GM19099 (cell line): Measurements from ENCODE around the gene RAPGEF4.

Source experiments
- POLR2A ChIP-seq: IDR thresholded peaks from 3 replicates; pipeline ENCODE4 v1.6.1; 2011; ENCODE audit warnings: low read depth; ENCODE audit not compliant: insufficient read length; ENCODE audit errors: extremely low read depth

The RAPGEF4 gene

DNA sequence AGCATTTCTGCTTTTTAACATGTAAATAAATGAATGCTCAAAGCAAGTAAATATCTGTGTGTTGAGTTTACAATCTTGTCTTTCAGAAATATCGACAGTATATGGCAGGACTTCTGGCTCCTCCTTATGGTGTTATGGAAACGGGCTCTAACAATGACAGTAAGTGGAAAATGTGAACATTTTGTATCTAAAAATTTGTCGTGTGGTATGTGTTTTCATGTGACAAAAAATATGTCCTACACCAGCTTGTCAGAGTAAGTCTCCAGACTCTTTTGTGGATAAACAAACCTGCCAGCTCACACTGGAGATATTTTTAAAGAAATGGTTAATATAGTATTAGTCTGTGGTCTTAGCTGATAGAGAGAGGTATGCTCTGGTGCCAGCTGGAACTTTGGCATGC lies 182.1 kb downstream of the RAPGEF4 start:
- TF ChIP-seq POLR2A: no peak

DNA sequence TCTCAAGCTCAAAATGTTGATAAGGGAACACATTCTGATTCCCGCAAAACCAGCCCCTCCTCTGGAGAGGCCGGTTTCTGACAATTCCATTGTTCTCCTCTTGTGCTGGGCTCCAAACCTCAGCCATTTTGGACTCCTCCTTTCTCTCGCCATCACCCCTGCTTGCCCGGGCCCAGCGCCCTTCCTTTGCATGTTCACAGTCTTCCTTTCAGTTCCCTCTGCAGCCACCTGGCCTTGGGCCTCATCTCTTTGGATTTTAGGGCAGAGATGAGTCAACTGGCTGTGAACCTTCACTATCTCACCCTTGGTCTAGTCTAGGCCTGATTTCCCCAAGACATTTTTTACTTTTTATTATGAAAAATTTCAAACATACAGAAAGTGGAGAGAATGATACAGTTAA lies 184.1 kb downstream of the RAPGEF4 start:
- TF ChIP-seq POLR2A: no peak

DNA sequence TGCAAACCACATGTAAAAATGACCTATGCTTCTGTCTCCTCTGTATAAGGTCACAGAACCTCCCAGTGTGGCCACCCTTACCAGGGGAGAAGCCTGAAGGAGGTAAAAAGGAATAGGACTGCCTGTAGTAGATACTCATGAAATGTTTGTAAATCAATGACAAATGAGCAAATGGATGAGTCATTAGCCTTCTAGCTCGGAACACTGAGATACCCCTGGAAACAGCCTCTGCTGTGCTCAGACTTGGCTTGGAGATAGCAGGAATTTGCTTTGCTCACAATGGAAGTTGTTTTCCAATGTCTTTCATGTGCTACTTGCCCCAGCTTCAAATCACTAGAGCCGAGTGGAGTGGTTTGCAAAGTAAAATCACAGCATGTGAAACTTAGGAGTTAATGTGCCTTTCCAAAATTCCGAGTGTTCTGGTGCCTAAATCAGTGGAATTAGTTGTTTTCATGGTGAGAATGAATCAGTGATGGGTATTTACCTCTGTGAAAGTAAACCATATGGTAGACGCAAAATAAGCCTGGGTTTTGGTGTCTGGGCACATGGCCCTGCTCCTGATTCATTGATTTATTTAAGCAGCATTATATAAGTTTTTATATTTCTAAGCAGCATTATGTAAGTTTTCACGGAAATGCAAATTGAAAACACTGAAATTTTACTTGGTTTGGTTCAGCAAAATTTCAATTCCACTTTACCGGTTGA lies 186.0 kb downstream of the RAPGEF4 start:
- no peak for TF ChIP-seq POLR2A

DNA sequence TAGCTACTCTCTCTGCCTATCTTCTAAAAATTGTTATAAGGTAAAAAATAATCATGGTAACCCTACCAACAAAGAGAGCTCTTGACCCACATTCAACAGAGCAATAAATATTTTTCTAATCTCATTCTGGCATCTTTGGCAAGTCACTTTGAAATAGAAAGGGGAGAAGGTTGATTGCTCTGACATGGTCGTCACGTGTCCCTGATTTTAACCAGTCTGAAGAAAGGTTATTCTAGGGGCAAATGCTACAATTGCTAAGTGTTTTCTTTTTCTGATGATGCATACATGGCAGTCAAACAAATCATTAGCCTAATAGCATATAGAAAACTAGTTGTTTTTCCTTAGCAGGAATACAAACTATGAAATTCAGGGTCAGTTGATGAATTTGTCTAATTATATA lies 186.7 kb downstream of the RAPGEF4 start:
- no peak for TF ChIP-seq POLR2A

DNA sequence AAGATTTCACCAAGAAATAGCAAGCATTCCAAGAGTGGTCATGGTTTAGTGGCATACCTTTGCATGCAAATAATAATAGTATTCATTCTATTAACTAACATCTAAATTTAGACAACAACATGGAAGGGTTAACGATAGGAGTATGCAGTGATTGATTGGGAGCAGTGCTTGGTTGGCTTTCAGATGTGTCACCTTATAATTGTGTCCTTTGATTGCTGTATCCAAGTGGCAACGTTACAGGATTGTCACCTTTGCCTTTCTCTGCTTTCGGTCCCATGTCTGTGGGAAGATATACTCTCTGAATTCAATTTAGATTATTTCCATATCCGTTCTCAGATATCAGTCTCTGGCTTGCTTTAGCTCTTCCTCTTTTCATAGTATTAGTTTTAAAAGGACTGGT lies 187.2 kb downstream of the RAPGEF4 start:
- no peak for TF ChIP-seq POLR2A

DNA sequence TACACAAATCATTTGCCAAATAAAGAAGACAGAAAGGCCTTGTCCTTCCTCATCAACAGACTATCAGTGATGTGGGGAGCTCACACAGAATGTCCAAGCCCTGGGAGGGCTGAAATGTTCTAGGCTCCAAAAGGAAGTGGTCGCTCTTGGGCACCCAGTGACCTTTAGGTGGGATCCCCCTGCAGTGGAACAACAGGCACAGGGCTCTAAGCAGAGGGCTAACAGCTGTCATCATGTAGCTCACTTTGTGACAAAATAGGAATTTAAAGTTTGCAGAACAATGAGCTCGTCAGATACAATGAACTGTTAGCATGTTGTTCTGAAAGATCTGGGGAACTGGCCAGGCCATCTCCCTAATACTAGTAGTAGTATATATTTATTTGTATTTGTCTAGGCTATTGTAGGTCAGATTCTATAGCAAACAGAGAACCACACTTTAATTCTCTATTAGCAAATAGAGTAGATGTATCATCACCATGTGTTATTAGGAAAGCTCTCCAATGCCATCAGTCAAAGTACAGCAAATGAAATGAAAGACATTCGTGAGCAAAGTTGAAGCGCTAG lies 188.5 kb downstream of the RAPGEF4 start:
- TF ChIP-seq POLR2A: no peak

DNA sequence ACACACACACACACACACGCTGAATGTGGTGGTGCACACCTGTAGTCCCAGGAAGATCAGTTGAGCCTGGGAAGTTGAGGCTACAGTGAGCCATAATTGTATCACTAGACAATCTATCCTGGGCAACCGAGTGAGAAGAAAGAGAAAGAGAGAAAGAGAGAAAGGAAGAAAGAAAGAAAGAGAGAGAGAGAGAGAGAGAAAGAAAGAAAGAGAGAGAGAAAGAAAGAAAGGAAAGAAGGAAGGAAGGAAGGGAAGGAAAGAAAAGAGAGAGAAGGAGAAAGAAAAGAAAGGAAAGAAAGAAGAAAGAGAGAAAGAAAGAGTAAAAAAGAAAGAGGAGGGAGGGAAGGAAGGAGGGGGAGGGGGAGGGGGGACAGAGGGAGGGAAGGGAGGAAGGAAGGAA lies 190.0 kb downstream of the RAPGEF4 start:
- no peak for TF ChIP-seq POLR2A

DNA sequence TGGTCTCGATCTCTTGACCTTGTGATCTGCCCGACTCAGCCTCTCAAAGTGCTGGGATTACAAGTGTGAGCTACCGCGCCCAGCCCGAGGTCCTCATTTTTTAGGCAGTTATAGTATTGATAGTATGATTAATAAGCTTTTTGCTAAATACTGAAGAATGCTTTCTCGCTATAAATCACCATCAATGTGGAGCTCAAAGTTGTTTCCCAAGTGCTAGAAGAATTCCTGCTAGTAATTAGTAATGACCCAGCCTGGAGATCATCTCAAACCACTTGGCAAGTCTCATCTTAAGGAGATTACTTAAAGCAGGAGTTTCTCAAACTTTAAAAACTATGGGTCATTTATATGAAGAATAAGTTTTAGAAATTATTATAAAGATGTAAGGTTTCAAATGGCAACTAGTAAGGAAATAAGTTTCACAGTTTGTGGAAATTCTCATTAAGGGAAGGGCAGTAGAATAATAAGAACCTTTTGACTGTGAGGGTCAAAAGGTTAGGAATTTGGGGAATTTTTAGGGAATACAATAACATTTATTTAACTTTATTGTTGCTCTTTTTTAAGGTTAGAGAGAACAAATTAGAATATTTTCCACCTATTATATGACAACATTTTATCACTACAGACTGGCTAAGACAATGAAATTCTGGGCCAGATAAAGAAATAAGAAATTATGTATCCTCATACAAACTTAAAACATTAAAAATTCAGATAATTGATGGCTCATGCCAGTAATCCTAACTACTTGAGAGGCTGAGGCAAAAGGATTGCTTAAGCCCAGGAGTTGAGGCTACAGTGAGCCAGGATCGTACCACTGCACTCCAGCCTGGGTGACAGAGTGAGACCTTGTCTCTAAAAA lies 191.4 kb downstream of the RAPGEF4 start:
- TF ChIP-seq POLR2A: no peak

DNA sequence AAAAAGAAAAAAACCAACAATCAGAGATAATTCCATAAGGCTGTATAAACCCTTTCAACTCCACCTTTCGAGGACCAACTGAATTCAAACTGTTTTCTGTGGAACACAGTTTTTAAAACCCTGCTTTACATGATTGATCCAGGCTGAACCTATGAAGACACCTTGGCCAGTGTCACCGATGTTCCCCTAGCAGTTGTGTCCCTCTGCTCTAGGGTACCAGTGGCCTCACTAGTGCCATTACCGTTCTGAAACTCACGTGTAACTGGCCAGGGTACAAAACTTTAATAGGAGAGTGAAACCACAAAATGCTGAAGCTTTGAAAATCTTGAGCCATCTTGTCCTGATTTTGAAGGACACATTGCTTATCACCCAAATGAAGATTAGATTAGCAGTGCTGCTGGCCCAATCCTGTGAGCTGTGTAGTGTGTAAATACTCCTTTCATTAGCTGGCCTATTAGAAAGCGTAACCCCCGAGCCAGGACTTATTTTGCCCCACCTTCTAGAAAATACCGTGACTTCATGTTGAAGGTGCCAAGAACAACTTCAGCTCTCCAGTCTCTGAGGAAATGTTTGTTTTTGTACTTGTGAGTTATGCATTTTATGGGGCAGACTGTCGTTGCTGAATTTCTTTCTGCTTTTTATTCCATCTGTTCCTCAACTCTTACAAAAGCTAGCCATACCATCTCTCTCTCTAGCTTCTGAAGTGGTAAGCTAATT lies 192.2 kb downstream of the RAPGEF4 start:
- no peak for TF ChIP-seq POLR2A

DNA sequence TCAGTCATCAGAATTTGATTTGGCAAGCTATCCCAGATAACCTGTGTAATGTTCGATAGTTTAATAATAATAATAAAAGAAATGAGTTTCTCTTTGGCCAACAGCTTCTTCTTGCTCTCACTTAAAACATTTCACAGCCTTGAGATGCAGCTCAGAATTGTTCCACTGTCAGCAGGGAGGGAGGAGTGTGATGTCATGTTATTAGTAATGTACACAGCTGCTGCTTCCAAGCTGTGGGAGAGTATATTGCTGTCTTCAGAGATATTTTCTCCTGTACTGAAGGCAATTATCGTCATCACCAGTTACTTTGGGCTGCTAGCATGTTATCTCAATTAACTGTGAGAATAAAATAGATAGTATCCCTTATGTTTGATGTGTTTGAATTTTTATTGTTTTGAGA lies 193.1 kb downstream of the RAPGEF4 start:
- TF ChIP-seq POLR2A: no peak

DNA sequence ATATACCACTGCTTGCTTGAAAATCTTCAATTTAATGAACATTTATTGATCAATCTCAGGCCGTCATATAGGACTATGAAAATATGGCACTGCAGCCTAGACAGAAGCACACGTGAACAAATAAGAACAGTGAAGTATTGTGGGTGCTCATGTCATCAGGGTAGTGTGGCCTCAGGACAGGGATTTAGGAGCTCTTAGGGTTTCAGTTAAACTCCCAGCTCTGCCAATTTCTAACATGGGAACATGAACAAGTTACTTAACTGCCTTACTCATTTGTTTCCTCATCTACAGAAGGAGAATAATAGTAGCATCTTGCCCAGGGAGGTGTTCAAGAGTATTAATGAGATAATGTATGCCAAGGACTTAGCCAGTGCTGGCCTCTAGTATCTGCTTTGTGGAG lies 194.0 kb downstream of the RAPGEF4 start:
- no peak for TF ChIP-seq POLR2A

DNA sequence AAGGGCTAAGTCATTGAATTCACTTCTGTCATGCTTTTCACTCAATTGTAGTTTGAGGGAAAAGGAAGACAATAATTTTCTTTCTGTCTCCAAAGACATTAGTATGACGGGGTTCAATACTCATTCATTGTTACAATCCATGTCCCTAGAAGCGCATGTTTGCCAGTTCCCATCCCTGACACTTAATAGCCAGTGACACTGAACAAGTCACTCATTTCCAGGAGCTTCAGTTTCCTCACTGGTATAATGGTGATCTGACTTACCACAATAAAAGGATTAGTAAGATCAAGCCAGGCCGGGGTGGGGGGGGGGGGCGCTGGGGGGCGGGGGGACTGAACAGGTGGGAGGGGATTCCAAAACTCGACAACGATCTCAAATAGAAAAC lies 195.2 kb downstream of the RAPGEF4 start:
- TF ChIP-seq POLR2A: no peak

DNA sequence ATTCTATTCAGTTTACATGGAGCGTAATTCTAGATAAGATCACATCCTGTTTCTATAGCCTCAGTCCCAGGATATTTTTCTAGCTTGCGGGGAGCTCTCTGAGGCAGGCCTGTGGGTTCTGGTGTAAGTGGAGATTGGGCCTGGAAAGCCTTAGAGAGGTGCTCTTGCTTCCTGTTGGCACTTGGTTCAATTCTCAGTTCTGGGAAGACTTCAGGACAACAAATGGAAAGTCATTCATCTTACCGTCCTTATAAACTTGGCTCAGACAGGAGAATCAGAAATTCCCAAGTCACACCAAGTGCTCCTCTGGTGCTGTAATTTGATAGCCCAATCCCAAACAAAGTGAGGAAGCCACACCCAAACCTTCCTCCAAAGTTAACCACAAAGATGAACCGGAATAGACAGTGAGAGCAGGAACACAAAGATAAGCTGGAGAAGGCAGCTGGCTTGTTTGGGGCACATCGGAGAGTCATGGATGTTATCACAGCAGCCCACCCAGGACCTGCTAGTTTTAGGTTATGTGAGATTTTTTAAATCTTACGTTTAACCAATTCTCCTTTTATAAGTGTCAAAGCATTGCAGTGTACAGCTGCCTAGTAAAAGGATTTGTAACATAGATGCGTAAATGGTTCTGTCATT lies 195.7 kb downstream of the RAPGEF4 start:
- no peak for TF ChIP-seq POLR2A

DNA sequence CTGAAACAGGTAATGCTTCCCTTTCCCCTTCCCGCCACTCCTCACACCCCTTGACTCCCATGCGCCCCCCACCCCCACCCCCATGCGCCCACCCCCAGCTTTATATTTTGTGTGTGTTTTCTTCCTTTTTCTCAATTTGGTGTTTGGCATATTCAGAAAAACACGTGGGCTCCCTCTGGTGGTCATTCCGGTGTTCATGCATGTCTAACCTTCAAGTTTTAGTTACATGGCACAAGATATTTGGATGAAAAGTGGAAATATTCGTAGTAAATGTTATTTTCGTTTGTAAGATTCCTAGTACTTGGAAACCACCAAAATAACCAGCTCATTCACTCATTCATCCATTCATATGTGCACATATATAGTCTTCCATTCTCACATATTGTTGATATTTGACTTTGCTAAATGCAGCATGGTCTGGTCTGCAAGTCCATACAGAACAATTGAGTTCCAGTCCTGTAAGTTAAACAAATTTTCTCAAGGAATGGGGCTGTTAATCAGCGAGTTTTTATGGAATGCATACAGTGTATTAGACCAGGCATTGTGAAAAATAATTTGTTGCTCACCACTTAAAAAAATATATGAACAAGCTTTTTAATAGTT lies 196.4 kb downstream of the RAPGEF4 start:
- no peak for TF ChIP-seq POLR2A
